Measurements from ENCODE around the gene HP. TPM values are rescaled to one million over a fixed set of nuclear protein-coding genes. Genes with fewer than 3 reads are reported as not detected.

Gene HP
- total RNA-seq, 2 donors from 2014 or later: 5.7 to 27.6 TPM

GRCh38 chr16:72104905-72105304 is 50.6 kb downstream of the HP start:
- TF ChIP-seq, protein P1, sequence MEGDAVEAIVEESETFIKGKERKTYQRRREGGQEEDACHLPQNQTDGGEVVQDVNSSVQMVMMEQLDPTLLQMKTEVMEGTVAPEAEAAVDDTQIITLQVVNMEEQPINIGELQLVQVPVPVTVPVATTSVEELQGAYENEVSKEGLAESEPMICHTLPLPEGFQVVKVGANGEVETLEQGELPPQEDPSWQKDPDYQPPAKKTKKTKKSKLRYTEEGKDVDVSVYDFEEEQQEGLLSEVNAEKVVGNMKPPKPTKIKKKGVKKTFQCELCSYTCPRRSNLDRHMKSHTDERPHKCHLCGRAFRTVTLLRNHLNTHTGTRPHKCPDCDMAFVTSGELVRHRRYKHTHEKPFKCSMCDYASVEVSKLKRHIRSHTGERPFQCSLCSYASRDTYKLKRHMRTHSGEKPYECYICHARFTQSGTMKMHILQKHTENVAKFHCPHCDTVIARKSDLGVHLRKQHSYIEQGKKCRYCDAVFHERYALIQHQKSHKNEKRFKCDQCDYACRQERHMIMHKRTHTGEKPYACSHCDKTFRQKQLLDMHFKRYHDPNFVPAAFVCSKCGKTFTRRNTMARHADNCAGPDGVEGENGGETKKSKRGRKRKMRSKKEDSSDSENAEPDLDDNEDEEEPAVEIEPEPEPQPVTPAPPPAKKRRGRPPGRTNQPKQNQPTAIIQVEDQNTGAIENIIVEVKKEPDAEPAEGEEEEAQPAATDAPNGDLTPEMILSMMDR (IDR thresholded peaks at IDR 0.05): no peak
- H3K4me3 ChIP-seq: no peak overlapping the region
- no peak overlapping the region for H3K27ac ChIP-seq
- peaks cover 61% of the 10 kb centered on the region for H3K36me3 ChIP-seq
- H3K9me3 ChIP-seq: no peaks in the 10 kb centered on the region
- intact Hi-C loops (cut with DNase I): loop anchor here (5.0 kb wide), 1 partner anchor 38 kb away; no protein-coding TSS in a partner anchor
- H3K27me3 ChIP-seq: no peaks in the 10 kb centered on the region
- H3K4me1 ChIP-seq: no peaks in the 10 kb centered on the region
- no peak for DNase-seq
- no peak overlapping the region for H3K9ac ChIP-seq (ENCODE audit: low read depth in 2 of 2, low read length in 2 of 2)

DNA sequence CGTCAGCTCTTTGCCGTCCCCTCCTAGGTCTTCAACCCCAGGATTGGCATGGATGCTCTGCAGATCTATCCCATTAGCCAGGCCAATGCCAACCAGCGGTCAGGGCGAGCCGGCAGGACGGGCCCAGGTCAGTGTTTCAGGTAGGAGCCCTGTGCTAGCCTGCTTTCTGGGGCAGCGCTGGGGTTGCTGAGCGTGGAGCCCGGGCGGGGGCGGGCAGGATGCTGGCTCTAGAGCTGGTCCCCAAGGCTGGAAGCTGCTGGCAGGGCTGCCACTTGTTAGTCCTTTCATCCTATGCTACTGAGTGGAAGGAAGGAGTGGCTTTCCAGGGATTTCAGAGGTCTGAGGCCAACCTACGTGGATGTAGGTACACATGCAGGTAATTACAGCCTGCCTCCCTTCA is 51.7 kb downstream of the HP start:
- TF ChIP-seq, protein P1 (IDR thresholded peaks at IDR 0.05): no peak
- Histone ChIP-seq H3K36me3 (peaks cover 53% of the 10 kb centered on the region), H3K4me3 (no peak overlapping the region), H3K27me3 (no peaks in the 10 kb centered on the region), H3K27ac (no peak overlapping the region), H3K4me1 (no peaks in the 10 kb centered on the region), H3K9ac (ENCODE audit: low read depth in 2 of 2, low read length in 2 of 2) (no peak overlapping the region), H3K9me3 (no peaks in the 10 kb centered on the region)
- no peak for DNase-seq
- intact Hi-C loops (cut with DNase I): no loop called here

DNA sequence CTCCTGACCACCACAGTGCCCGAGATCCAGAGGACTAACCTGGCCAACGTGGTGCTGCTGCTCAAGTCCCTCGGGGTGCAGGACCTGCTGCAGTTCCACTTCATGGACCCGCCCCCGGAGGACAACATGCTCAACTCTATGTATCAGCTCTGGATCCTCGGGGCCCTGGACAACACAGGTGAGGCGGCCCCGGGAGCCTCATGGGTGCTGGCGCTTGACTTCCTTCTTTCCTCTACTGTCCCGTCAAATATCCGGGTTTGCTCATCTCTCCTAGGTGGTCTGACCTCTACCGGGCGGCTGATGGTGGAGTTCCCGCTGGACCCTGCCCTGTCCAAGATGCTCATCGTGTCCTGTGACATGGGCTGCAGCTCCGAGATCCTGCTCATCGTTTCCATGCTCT is 53.1 kb downstream of the HP start:
- DNase-seq: no peak
- H3K27me3 ChIP-seq: no peaks in the 10 kb centered on the region
- H3K4me3 ChIP-seq: no peak overlapping the region
- no peak overlapping the region for H3K9ac ChIP-seq (ENCODE audit: low read depth in 2 of 2, low read length in 2 of 2)
- H3K4me1 ChIP-seq: no peaks in the 10 kb centered on the region
- no peaks in the 10 kb centered on the region for H3K9me3 ChIP-seq
- peaks cover 46% of the 10 kb centered on the region for H3K36me3 ChIP-seq
- H3K27ac ChIP-seq: no peak overlapping the region
- TF ChIP-seq, protein P1 (IDR thresholded peaks at IDR 0.05): no peak
- intact Hi-C loops (cut with DNase I): no loop called here

DNA sequence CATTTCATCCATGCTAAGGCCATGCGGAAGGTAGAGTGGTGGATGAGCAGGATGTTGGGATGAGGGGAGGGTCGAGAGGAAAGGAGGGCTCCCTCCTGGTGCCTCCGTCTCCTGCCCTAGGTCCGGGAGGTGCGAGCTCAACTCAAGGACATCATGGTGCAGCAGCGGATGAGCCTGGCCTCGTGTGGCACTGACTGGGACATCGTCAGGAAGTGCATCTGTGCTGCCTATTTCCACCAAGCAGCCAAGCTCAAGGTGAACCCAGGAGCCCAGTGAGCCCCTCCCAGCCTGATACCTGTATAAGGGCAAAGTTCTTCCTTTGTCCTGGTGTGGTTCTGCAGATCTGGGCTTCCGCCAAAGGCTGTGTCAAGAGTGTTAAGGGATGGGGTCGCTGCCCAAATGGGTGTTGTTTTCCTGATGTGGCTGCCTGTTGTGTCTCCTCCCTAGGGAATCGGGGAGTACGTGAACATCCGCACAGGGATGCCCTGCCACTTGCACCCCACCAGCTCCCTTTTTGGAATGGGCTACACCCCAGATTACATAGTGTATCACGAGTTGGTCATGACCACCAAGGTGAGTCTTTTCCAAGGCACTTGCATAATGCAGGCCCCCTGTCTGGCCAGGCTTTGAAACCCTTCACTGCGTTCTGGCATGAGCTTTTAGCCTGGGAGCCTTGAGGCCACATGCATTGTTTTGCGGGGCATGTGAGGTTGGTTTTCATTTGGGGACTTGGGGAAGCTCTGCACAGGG is 54.2 kb downstream of the HP start:
- H3K36me3 ChIP-seq: peaks cover 44% of the 10 kb centered on the region
- intact Hi-C loops (cut with DNase I): no loop called here

GRCh38 chr16:72109300-72109699 is 55.0 kb downstream of the HP start:
- Histone ChIP-seq H3K9me3 (no peaks in the 10 kb centered on the region), H3K4me1 (no peaks in the 10 kb centered on the region), H3K27ac (no peak overlapping the region), H3K9ac (ENCODE audit: low read depth in 2 of 2, low read length in 2 of 2) (no peak overlapping the region), H3K27me3 (no peaks in the 10 kb centered on the region), H3K4me3 (no peak overlapping the region), H3K36me3 (peaks cover 38% of the 10 kb centered on the region)
- DNase-seq: no peak
- intact Hi-C loops (cut with DNase I): no loop called here
- TF ChIP-seq, protein P1 (IDR thresholded peaks at IDR 0.05): no peak

More for the DNA sequence above, 54.2 kb downstream of the HP start:
- Histone ChIP-seq H3K9me3 (no peaks in the 10 kb centered on the region), H3K4me3 (no peak overlapping the region), H3K27ac (no peak overlapping the region), H3K9ac (ENCODE audit: low read depth in 2 of 2, low read length in 2 of 2) (no peak overlapping the region), H3K27me3 (no peaks in the 10 kb centered on the region), H3K4me1 (no peaks in the 10 kb centered on the region)
- TF ChIP-seq, protein P1 (IDR thresholded peaks at IDR 0.05): no peak
- DNase-seq: no peak

Measured in colonic mucosa (tissue), 4 donors.